ENCODE measurements around the gene ACADL. TPM values are rescaled to one million over a fixed set of nuclear protein-coding genes. Genes with fewer than 3 reads are reported as not detected.

ACADL gene
- total and polyA plus RNA-seq, 4 donors, result 1.9 to 22.3 (median 15.2) TPM

DNA sequence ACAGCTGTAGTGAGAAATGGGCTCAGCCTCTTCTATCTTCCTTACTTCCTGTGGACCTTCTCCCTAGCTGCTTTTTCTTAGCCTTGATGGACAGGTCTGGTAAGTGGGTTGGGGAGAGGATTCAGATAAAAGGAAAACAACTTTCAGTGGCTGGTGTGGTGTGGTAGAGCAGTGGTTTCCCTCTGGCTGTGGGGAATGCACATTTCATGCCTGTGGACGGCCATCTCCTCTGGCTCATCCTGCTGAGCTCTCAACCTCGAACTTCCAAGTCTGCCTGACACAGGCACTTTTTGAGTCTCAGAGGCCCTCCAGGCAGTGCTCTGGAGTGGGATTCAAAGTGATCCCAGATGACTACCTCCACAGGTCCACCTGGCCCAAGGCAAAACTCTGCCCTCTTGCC is 38.6 kb upstream of the ACADL start:
- H3K9me3 ChIP-seq (ENCODE audit: control insufficient read depth in 4 of 4, low read length in 3 of 4), result no peaks in the 10 kb centered on the region
- H3K27ac ChIP-seq (ENCODE audit: low read depth in 1 of 2, low read length in 2 of 2), result no peak overlapping the region
- no peak overlapping the region for H3K9ac ChIP-seq (ENCODE audit: low read depth in 1 of 2, low read length in 2 of 2)
- 91% methylated on average over 2 of the region's 2 CpGs for WGBS
- no peak overlapping the region for H3K4me3 ChIP-seq (ENCODE audit: low read depth in 1 of 3, low read length in 3 of 3)
- H3K36me3 ChIP-seq (ENCODE audit: control insufficient read depth in 4 of 4, insufficient read depth in 3 of 4, low read depth in 1 of 4, low read length in 3 of 4), result no peaks in the 10 kb centered on the region
- H3K4me1 ChIP-seq (ENCODE audit: control insufficient read depth in 4 of 4, insufficient read depth in 4 of 4, low read length in 3 of 4), result no peaks in the 10 kb centered on the region
- H3K27me3 ChIP-seq (ENCODE audit: control insufficient read depth in 4 of 4, insufficient read depth in 4 of 4, low read length in 3 of 4), result no peaks in the 10 kb centered on the region
- TF ChIP-seq FOXA2 (IDR thresholded peaks at IDR 0.05) (no peak), YY1 (IDR thresholded peaks at IDR 0.05) (no peak), RAD21 (IDR thresholded peaks at IDR 0.05) (no peak), RXRA (IDR thresholded peaks at IDR 0.05) (no peak), EGR1 (IDR thresholded peaks at IDR 0.05; ENCODE audit: low read depth in 2 of 2) (no peak), NR2F2 (IDR thresholded peaks at IDR 0.05) (no peak), HNF4G (IDR thresholded peaks at IDR 0.05) (no peak), SP1 (IDR thresholded peaks at IDR 0.05) (no peak), GABPA (IDR thresholded peaks at IDR 0.05 in 1 of 2, conservative IDR thresholded peaks at IDR 0.05 in 1 of 2) (no peak)
- TF ChIP-seq, protein P1, sequence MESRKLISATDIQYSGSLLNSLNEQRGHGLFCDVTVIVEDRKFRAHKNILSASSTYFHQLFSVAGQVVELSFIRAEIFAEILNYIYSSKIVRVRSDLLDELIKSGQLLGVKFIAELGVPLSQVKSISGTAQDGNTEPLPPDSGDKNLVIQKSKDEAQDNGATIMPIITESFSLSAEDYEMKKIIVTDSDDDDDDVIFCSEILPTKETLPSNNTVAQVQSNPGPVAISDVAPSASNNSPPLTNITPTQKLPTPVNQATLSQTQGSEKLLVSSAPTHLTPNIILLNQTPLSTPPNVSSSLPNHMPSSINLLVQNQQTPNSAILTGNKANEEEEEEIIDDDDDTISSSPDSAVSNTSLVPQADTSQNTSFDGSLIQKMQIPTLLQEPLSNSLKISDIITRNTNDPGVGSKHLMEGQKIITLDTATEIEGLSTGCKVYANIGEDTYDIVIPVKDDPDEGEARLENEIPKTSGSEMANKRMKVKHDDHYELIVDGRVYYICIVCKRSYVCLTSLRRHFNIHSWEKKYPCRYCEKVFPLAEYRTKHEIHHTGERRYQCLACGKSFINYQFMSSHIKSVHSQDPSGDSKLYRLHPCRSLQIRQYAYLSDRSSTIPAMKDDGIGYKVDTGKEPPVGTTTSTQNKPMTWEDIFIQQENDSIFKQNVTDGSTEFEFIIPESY (IDR thresholded peaks at IDR 0.05), result no peak
- TF ChIP-seq, protein P2, sequence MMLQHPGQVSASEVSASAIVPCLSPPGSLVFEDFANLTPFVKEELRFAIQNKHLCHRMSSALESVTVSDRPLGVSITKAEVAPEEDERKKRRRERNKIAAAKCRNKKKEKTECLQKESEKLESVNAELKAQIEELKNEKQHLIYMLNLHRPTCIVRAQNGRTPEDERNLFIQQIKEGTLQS (IDR thresholded peaks at IDR 0.05), result no peak
- TF ChIP-seq, protein P3, sequence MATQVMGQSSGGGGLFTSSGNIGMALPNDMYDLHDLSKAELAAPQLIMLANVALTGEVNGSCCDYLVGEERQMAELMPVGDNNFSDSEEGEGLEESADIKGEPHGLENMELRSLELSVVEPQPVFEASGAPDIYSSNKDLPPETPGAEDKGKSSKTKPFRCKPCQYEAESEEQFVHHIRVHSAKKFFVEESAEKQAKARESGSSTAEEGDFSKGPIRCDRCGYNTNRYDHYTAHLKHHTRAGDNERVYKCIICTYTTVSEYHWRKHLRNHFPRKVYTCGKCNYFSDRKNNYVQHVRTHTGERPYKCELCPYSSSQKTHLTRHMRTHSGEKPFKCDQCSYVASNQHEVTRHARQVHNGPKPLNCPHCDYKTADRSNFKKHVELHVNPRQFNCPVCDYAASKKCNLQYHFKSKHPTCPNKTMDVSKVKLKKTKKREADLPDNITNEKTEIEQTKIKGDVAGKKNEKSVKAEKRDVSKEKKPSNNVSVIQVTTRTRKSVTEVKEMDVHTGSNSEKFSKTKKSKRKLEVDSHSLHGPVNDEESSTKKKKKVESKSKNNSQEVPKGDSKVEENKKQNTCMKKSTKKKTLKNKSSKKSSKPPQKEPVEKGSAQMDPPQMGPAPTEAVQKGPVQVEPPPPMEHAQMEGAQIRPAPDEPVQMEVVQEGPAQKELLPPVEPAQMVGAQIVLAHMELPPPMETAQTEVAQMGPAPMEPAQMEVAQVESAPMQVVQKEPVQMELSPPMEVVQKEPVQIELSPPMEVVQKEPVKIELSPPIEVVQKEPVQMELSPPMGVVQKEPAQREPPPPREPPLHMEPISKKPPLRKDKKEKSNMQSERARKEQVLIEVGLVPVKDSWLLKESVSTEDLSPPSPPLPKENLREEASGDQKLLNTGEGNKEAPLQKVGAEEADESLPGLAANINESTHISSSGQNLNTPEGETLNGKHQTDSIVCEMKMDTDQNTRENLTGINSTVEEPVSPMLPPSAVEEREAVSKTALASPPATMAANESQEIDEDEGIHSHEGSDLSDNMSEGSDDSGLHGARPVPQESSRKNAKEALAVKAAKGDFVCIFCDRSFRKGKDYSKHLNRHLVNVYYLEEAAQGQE (IDR thresholded peaks at IDR 0.05), result no peak
- TF ChIP-seq, protein P4, sequence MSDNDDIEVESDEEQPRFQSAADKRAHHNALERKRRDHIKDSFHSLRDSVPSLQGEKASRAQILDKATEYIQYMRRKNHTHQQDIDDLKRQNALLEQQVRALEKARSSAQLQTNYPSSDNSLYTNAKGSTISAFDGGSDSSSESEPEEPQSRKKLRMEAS (IDR thresholded peaks at IDR 0.05), result no peak
- no peak for DNase-seq (ENCODE audit: low spot score)

DNA sequence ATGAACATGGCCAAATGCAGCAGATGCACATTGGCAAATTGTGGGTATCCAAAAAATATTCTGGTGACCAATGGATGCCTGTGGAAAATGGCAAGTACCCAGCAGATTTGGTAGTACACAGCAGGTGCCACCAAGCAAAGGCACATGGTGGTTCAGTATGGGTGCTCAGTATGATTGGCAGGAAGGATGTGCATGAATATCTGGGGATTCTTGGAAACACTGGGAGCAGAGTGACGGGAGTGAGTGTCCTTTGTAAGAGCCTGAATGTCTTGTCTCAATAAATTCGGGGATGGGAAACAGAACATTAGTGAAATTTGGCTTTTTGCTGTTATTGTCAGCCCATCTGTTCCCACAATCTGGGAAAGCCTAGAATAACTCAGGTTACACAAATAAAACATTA is 36.8 kb upstream of the ACADL start:
- H3K36me3 ChIP-seq (ENCODE audit: control insufficient read depth in 4 of 4, insufficient read depth in 3 of 4, low read depth in 1 of 4, low read length in 3 of 4), result no peaks in the 10 kb centered on the region
- 75% methylated on average over 2 of the region's 2 CpGs for WGBS
- H3K27me3 ChIP-seq (ENCODE audit: control insufficient read depth in 4 of 4, insufficient read depth in 4 of 4, low read length in 3 of 4), result no peaks in the 10 kb centered on the region
- no peak overlapping the region for H3K27ac ChIP-seq (ENCODE audit: low read depth in 1 of 2, low read length in 2 of 2)
- H3K9me3 ChIP-seq (ENCODE audit: control insufficient read depth in 4 of 4, low read length in 3 of 4), result no peaks in the 10 kb centered on the region
- H3K9ac ChIP-seq (ENCODE audit: low read depth in 1 of 2, low read length in 2 of 2), result no peak overlapping the region
- TF ChIP-seq NR2F2 (IDR thresholded peaks at IDR 0.05) (no peak), FOXA2 (IDR thresholded peaks at IDR 0.05) (no peak), YY1 (IDR thresholded peaks at IDR 0.05) (no peak), HNF4A (conservative IDR thresholded peaks at IDR 0.05) (no peak), RXRA (IDR thresholded peaks at IDR 0.05) (no peak), RAD21 (IDR thresholded peaks at IDR 0.05) (no peak)
- TF ChIP-seq, protein P5, sequence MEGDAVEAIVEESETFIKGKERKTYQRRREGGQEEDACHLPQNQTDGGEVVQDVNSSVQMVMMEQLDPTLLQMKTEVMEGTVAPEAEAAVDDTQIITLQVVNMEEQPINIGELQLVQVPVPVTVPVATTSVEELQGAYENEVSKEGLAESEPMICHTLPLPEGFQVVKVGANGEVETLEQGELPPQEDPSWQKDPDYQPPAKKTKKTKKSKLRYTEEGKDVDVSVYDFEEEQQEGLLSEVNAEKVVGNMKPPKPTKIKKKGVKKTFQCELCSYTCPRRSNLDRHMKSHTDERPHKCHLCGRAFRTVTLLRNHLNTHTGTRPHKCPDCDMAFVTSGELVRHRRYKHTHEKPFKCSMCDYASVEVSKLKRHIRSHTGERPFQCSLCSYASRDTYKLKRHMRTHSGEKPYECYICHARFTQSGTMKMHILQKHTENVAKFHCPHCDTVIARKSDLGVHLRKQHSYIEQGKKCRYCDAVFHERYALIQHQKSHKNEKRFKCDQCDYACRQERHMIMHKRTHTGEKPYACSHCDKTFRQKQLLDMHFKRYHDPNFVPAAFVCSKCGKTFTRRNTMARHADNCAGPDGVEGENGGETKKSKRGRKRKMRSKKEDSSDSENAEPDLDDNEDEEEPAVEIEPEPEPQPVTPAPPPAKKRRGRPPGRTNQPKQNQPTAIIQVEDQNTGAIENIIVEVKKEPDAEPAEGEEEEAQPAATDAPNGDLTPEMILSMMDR (IDR thresholded peaks at IDR 0.05; ENCODE audit: low read depth, low read length, missing input control), result no peak
- TF ChIP-seq, protein P3 (IDR thresholded peaks at IDR 0.05), result no peak
- no peak for DNase-seq (ENCODE audit: low spot score)
- no peaks in the 10 kb centered on the region for H3K4me1 ChIP-seq (ENCODE audit: control insufficient read depth in 4 of 4, insufficient read depth in 4 of 4, low read length in 3 of 4)
- H3K4me3 ChIP-seq (ENCODE audit: low read depth in 1 of 3, low read length in 3 of 3), result no peak overlapping the region
